GM21367 (cell line): Measurements from ENCODE around the gene ERN1.

Experiments used
- ATAC-seq: cut with Tn5 transposase; IDR thresholded peaks from one replicate; pipeline ENCODE4 v1.9.1; 2021; ENCODE audit not compliant: unreplicated experiment

Gene ERN1

GRCh38 chr17:64139542-64139941 is 9.6 kb upstream of the ERN1 start:
- ATAC-seq: no peak

DNA sequence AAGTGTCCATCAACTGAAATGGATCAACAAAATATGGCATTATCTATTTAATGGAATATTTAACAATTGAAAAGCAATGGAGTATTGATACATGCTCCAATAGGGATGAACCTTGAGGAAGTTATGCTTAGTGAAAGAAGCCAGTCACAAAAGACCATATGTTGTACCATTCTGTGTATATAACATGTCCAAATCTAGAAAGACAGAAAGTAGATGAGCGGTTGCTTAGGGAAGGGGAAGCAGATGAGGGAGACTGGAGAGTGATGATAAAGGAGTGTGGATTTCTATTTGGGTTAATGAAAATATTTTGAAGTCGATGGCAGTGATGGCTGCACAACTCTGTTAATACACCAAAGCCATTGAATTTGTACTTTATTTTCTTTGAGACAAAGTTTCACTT is 8.5 kb upstream of the ERN1 start:
- ATAC-seq: no peak

- no peak for ATAC-seq
Observed at GRCh38 chr17:64135000-64135399, 5.1 kb upstream of the ERN1 start.

- ATAC-seq: no peak
Observed at GRCh38 chr17:64134216-64134970, 4.4 kb upstream of the ERN1 start.

DNA sequence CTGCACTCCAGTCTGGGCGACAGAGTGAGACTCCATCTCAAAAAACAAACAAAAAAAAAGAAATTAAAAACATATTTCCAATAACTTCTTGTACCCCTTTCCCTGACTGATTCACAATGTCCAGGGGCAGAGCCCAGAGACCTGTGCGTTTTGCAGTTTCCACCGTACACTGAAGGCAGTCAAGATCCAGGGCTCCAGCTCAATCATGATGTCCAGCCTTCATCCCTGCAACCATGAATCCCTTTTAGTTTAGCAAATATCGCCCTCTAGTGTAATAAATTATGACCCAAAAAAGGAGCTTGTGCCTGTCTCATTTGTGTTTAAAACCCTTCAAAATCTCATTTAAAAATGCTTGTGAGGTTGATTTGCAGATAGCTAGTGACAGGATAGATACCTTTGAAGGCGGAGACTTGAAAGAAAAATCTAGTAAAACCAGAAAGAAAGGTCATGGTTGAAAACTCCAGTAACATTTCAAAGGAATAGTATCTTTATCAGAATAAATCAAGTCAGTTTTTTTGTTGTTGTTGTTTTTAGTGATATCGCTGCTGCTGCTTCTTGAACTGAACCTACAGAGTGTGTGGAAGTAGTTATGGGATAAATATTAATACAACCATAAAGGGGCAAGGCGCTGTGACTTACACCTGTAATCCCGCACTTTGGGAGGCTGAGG is 3.7 kb upstream of the ERN1 start:
- ATAC-seq: no peak

DNA sequence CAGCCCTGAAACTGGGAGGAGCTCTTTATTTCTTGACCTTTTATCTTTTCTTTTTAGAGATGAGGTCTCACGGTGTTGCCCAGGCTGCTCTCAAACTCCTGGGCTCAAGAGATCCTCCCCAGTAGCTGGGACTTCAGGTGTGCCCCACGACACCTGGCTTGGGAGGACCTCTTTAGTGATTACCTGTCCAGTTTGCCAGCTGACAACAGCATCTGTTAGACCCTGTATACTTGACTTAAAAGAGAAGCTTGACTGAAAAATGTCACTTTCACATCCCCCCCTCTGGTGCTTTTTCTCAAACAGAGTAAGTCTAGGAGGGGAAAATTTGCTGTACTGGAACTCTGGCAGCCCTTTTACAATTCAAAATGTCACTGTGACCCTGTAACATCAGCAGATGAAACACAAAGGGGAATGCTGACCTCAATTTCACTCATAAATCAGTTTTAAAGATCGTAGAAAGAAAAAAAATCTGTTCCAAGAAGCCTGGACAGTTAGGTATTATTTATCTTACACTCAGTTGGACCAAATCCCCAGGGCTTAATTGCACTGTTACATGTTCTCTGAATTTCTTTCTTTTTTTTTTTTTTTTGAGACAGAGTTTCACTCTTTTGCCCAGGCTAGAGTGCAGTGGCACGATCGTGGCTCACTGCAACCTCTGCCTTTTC is 1.8 kb upstream of the ERN1 start:
- no peak for ATAC-seq

GRCh38 chr17:64130559-64131001 is 636 bp upstream of the ERN1 start:
- ATAC-seq: peak; percentile 14

- no peak for ATAC-seq
Observed at GRCh38 chr17:64129515-64129764, 504 bp downstream of the ERN1 start.

- no peak for ATAC-seq
Observed at GRCh38 chr17:64128787-64129514, 993 bp downstream of the ERN1 start.

DNA sequence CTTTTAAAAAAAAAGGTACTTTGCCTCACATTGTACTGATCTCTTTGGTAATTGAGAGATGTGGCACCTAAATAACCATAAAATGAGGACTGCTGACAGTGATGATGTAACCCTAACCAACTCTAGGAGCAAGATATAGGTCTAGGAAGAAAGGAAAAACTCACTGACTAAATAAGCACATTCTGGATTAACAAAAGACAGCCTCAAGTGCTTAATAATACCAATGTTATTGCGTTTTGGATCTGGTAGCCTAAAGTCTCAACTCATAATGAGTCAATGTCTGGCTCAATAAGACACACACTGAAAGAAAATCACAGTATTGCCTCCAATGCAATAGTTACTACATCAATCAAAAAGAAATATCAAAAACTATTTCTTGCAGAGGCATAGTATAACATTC is 3.0 kb downstream of the ERN1 start:
- ATAC-seq: no peak

DNA sequence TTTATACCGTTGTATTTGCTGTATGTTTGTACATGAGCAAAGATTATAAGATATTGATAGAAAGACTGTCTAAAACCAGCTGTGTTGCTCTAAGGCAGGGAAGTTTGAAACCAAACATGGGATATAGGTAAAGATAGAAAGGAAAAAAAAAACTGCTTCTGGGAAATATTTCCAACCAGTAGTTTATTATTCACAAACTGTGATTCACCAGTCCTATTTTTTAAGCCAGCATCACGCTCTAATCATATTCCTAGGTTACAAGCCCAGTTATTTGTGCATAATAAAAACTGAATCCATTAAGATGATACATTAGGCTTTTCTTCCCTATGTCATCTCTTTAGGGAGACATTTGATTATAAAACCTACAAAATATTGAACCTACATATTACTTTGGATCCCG is 4.0 kb downstream of the ERN1 start:
- ATAC-seq: no peak

- ATAC-seq: no peak
Observed at GRCh38 chr17:64124609-64125008, 5.3 kb downstream of the ERN1 start.

DNA sequence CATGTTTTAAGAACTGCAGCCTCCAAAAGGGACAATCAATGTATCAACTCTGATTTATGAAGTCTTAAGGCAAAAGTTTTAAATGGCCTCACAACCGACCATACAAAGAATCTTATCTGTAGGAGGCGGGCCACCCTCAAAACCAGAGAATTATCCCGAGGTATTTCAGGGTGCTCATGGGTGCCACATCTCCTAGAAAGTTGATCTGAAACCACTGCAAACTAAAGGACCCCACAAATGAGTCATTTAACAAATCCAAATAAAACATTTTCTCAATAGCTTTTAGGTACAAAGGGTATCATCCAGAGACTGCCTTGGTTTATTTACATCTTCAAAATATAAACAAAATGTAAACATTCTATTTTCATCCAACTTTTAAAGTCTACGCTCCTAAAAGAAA is 6.8 kb downstream of the ERN1 start:
- no peak for ATAC-seq

GRCh38 chr17:64120972-64121786 is 8.8 kb downstream of the ERN1 start:
- peak; percentile 87 for ATAC-seq

GRCh38 chr17:64120159-64120810 is 9.7 kb downstream of the ERN1 start:
- ATAC-seq: no peak

GRCh38 chr17:64117981-64118979 is 11.7 kb downstream of the ERN1 start:
- no peak for ATAC-seq

GRCh38 chr17:64115822-64116534 is 14.0 kb downstream of the ERN1 start:
- no peak for ATAC-seq

GRCh38 chr17:64115043-64115698 is 14.8 kb downstream of the ERN1 start:
- no peak for ATAC-seq
